Measurements from ENCODE around the gene TTC5. TPM values are rescaled to one million over a fixed set of nuclear protein-coding genes. Genes with fewer than 3 reads are reported as not detected.

Gene TTC5
- total RNA-seq, 2 donors from 2014 or later = 12.5 to 16.6 TPM

GRCh38 chr14:20346713-20347112, 41.0 kb upstream of the TTC5 start:
- Histone ChIP-seq H3K36me3 (replicated peaks in 1 of 2; ENCODE audit: insufficient read depth in 1 of 2, low read depth in 2 of 2) (peaks cover 0 to 5% of the 10 kb centered on the region in 2 donors), H3K27me3 (no peaks in the 10 kb centered on the region), H3K4me3 (no peak overlapping the region), H3K27ac (no peak overlapping the region), H3K9me3 (no peaks in the 10 kb centered on the region), H3K4me1 (peaks cover 11% of the 10 kb centered on the region)
- WGBS, 2 donors = 100% methylated on average over 1 of the region's 1 CpG
- intact Hi-C loops (cut with DNase I) = no loop called here
- ATAC-seq (no peak), DNase-seq (no peak)
- no peak for TF ChIP-seq POLR2A (IDR thresholded peaks at IDR 0.05)
- TF ChIP-seq CTCF (IDR thresholded peaks at IDR 0.05) = no peak

GRCh38 chr14:20345366-20345765, 39.6 kb upstream of the TTC5 start:
- intact Hi-C loops (cut with DNase I) = no loop called here
- ATAC-seq = no peak
- Histone ChIP-seq H3K36me3 (replicated peaks in 1 of 2; ENCODE audit: insufficient read depth in 1 of 2, low read depth in 2 of 2) (peaks cover 0 to 4% of the 10 kb centered on the region in 2 donors), H3K27me3 (no peaks in the 10 kb centered on the region), H3K27ac (no peak overlapping the region), H3K4me3 (no peak overlapping the region), H3K9me3 (no peaks in the 10 kb centered on the region), H3K4me1 (peaks cover 11% of the 10 kb centered on the region)
- no peak for DNase-seq
- 75 to 92% methylated on average over 1 of the region's 1 CpG for WGBS, 2 donors
- TF ChIP-seq CTCF (IDR thresholded peaks at IDR 0.05) (no peak), POLR2A (IDR thresholded peaks at IDR 0.05) (no peak)

- Histone ChIP-seq H3K4me3 (peak overlapping the region; percentile 59 to 79), H3K27me3 (no peaks in the 10 kb centered on the region), H3K9me3 (no peaks in the 10 kb centered on the region), H3K36me3 (replicated peaks in 1 of 2; ENCODE audit: insufficient read depth in 1 of 2, low read depth in 2 of 2) (peaks cover 0 to 2% of the 10 kb centered on the region in 2 donors), H3K27ac (peak overlapping the region; percentile 85 to 91 (median 89)), H3K4me1 (peaks cover 11% of the 10 kb centered on the region)
- DNase-seq = no peak
- 0 to 2% methylated on average over 3 of the region's 3 CpGs for WGBS, 2 donors
- TF ChIP-seq POLR2A (IDR thresholded peaks at IDR 0.05) (no peak), CTCF (IDR thresholded peaks at IDR 0.05) (no peak)
- intact Hi-C loops (cut with DNase I) = no loop called here
- ATAC-seq = no peak
Measured at GRCh38 chr14:20343862-20344220, 38.1 kb upstream of the TTC5 start.

- H3K27ac ChIP-seq = peak within 1 kb of the TSS; percentile 85 to 91 (median 89)
- DNase-seq (peak; percentile 96 to 99 (median 98)), ATAC-seq (peak; percentile 93)
- 0 to 1% methylated on average over 18 to 50 of the region's 50 CpGs for WGBS, 2 donors
- TF ChIP-seq CTCF (IDR thresholded peaks at IDR 0.05) = peak in 2 of 7 experiments; percentile 1 to 7
- peak; percentile 98 for TF ChIP-seq POLR2A (IDR thresholded peaks at IDR 0.05)
- no peaks in the 10 kb centered on the region for H3K27me3 ChIP-seq
- H3K4me1 ChIP-seq = peaks cover 11% of the 10 kb centered on the region
- intact Hi-C loops (cut with DNase I) = no loop called here
- H3K36me3 ChIP-seq (replicated peaks in 1 of 2; ENCODE audit: insufficient read depth in 1 of 2, low read depth in 2 of 2) = peaks cover 0 to 2% of the 10 kb centered on the region in 2 donors
- H3K9me3 ChIP-seq = no peaks in the 10 kb centered on the region
- H3K4me3 ChIP-seq = peak within 1 kb of the TSS; percentile 59 to 79
Measured at GRCh38 chr14:20343092-20343861, 37.5 kb upstream of the TTC5 start, which contains the start of gene PARP2. Gene PARP2 (plus strand): TSS chr14:20343635. CDS start chr14:20343642, 7 bp downstream.
